Neural progenitor cell (in vitro differentiated cells): Measurements from ENCODE around the gene LRRC32.

Experiments used
- EZH2 ChIP-seq: fragments of 200-600 bp; sonication (generic); IDR thresholded peaks from 2 replicates; pipeline ENCODE4 v1.6.1; 2017; ENCODE audit warnings: antibody characterized with exemption, mild to moderate bottlenecking, moderate library complexity
- EZH2phosphoT487 ChIP-seq: fragments of 200-600 bp; sonication (generic); IDR thresholded peaks from 2 replicates; pipeline ENCODE4 v1.6.1; 2017; ENCODE audit warnings: antibody characterized with exemption
- TF ChIP-seq, protein P1 (sequence below): fragments of 200-600 bp; sonication (generic); IDR thresholded peaks from 2 replicates; pipeline ENCODE4 v1.5.1; 2017; ENCODE audit warnings: antibody characterized with exemption, mild to moderate bottlenecking

DNA sequence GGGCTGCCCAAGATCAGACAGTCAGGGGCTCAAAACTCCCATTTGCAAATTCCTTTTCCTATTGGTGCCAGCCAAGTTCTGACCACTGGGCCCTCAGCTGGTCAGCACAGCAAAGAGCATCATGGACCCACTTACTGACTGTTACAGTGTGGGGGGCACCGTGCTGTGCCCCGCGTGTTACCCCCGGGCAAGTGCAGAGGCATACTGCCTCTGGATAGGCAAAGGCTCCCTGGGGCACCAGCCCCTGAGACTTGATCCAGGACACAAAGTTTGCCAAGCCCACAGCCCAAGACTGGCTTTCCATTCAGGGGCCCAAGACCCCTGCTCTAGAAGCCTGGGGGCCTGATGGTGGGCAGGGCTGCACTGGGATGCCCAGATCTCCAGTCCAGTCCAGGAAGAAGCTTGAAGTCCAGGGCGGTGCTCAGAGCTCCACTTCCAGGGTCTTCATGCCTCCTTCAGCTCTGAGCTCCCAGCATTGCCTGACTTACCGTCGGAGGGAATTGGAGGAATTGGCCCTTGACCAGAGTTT is 6.6 kb downstream of the LRRC32 start:
- TF ChIP-seq, protein P1, sequence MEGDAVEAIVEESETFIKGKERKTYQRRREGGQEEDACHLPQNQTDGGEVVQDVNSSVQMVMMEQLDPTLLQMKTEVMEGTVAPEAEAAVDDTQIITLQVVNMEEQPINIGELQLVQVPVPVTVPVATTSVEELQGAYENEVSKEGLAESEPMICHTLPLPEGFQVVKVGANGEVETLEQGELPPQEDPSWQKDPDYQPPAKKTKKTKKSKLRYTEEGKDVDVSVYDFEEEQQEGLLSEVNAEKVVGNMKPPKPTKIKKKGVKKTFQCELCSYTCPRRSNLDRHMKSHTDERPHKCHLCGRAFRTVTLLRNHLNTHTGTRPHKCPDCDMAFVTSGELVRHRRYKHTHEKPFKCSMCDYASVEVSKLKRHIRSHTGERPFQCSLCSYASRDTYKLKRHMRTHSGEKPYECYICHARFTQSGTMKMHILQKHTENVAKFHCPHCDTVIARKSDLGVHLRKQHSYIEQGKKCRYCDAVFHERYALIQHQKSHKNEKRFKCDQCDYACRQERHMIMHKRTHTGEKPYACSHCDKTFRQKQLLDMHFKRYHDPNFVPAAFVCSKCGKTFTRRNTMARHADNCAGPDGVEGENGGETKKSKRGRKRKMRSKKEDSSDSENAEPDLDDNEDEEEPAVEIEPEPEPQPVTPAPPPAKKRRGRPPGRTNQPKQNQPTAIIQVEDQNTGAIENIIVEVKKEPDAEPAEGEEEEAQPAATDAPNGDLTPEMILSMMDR: no peak
- TF ChIP-seq EZH2phosphoT487: no peak
- TF ChIP-seq EZH2: no peak
